ENCODE data around the gene NCOA4. TPM values are rescaled to one million over a fixed set of nuclear protein-coding genes. Genes with fewer than 3 reads are reported as not detected.
A peak's percentile ranks its signal among the peaks of the same experiment; 100 is the strongest.

The NCOA4 gene
- total RNA-seq, 4 donors from 2014 or later: 110 to 351 (median 184) TPM

GRCh38 chr10:46035923-46036849, 5.8 kb upstream of the NCOA4 start:
- TF ChIP-seq CTCF (IDR thresholded peaks at IDR 0.05) (no peak), POLR2A (IDR thresholded peaks at IDR 0.05) (no peak)
- no peak for DNase-seq
- H3K4me1 ChIP-seq: no peaks in the 10 kb centered on the region

GRCh38 chr10:46033602-46034011, 3.2 kb upstream of the NCOA4 start:
- Histone ChIP-seq H3K4me1 (peaks cover 0 to 9% (median 4%) of the 10 kb centered on the region in 4 donors), H3K9me3 (no peaks in the 10 kb centered on the region), H3K4me3 (no peak overlapping the region), H3K27me3 (no peaks in the 10 kb centered on the region), H3K36me3 (no peaks in the 10 kb centered on the region), H3K27ac (no peak overlapping the region)
- DNase-seq: no peak
- no peak for TF ChIP-seq POLR2A (IDR thresholded peaks at IDR 0.05)
- no peak for TF ChIP-seq CTCF (IDR thresholded peaks at IDR 0.05)

More at GRCh38 chr10:46035923-46036849, 5.8 kb upstream of the NCOA4 start:
- Histone ChIP-seq H3K36me3 (no peaks in the 10 kb centered on the region), H3K4me3 (no peak overlapping the region), H3K9me3 (no peaks in the 10 kb centered on the region), H3K27ac (no peak overlapping the region), H3K27me3 (no peaks in the 10 kb centered on the region)

GRCh38 chr10:46031648-46032532, 1.5 kb upstream of the NCOA4 start:
- no peaks in the 10 kb centered on the region for H3K27me3 ChIP-seq
- no peak overlapping the region for H3K4me3 ChIP-seq
- no peaks in the 10 kb centered on the region for H3K9me3 ChIP-seq
- TF ChIP-seq CTCF (IDR thresholded peaks at IDR 0.05): no peak
- TF ChIP-seq POLR2A (IDR thresholded peaks at IDR 0.05): no peak
- peaks cover 0 to 26% (median 9%) of the 10 kb centered on the region in 4 donors for H3K4me1 ChIP-seq
- no peak for DNase-seq
- no peak overlapping the region for H3K27ac ChIP-seq
- H3K36me3 ChIP-seq: no peaks in the 10 kb centered on the region

GRCh38 chr10:46029461-46030030, 877 bp downstream of the NCOA4 start:
- no peaks in the 10 kb centered on the region for H3K9me3 ChIP-seq
- peak overlapping the region; percentile 88 to 95 (median 92) for H3K27ac ChIP-seq
- H3K4me3 ChIP-seq: peak overlapping the region; percentile 74 to 87 (median 86)
- no peaks in the 10 kb centered on the region for H3K27me3 ChIP-seq
- H3K36me3 ChIP-seq: no peaks in the 10 kb centered on the region
- TF ChIP-seq CTCF (IDR thresholded peaks at IDR 0.05): no peak
- no peak for TF ChIP-seq POLR2A (IDR thresholded peaks at IDR 0.05)
- no peak for DNase-seq
- H3K4me1 ChIP-seq: peaks cover 0 to 50% (median 9%) of the 10 kb centered on the region in 4 donors
